ENCODE measurements around the gene TAB2.

DNA sequence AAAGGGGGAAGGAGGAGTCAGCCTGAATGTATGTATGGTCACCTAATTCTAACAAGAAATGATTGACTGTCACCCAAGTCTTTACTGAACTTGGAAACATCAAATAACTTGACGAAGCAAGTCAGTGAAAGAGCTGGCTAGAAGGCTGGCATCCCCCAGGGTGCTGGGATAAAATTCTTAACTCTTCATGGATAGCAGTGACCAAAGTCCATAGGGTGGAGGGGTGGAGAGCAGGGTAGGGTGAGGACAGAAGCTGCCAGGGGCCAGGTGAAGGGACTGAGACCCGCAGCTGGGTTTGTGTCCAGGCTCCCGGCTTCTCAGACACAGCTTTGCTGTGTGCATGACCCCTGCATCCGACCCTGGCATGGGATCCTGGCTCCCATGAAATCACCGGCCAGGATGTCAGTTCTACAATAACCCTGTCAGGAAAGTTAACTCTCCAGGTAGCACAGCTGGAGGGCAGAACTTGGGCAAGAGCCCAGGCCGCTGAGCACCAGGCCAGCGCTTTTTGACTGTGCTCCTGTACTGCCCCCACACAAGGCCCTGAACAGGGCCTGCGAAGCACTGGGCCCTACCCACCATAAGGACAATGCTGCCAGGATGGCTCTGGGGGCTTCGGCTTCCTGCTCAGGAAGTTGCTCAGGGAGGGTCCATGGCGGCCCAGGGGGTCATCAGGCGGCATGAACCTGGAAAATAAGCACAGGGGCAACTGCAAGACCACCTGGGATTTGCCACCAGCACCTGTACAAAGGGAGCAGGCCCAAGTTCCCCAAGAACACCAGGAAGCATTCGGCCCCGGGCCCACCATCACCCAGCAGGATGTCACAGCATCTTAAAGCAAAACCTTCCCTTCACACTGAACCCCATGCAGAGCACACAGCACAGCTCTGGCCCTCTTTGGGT lies 134.8 kb downstream of the TAB2 start:
- TF ChIP-seq, protein P1, sequence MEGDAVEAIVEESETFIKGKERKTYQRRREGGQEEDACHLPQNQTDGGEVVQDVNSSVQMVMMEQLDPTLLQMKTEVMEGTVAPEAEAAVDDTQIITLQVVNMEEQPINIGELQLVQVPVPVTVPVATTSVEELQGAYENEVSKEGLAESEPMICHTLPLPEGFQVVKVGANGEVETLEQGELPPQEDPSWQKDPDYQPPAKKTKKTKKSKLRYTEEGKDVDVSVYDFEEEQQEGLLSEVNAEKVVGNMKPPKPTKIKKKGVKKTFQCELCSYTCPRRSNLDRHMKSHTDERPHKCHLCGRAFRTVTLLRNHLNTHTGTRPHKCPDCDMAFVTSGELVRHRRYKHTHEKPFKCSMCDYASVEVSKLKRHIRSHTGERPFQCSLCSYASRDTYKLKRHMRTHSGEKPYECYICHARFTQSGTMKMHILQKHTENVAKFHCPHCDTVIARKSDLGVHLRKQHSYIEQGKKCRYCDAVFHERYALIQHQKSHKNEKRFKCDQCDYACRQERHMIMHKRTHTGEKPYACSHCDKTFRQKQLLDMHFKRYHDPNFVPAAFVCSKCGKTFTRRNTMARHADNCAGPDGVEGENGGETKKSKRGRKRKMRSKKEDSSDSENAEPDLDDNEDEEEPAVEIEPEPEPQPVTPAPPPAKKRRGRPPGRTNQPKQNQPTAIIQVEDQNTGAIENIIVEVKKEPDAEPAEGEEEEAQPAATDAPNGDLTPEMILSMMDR (IDR thresholded peaks at IDR 0.05) = no peak
- no peak for TF ChIP-seq POLR2A (IDR thresholded peaks at IDR 0.05)
- no peak for TF ChIP-seq POLR2AphosphoS5 (IDR thresholded peaks at IDR 0.05)
- no peak for TF ChIP-seq EP300 (IDR thresholded peaks at IDR 0.05)
